DND-41 (cell line): ENCODE measurements around the gene GSKIP.

Source experiments
- ATAC-seq: fragments of 200-7000 bp; cut with Tn5 transposase; 3 replicates; pipeline ENCODE4 v1.9.1; 2021; ENCODE audit warnings: low read depth; ENCODE audit not compliant: insufficient read depth
- DNase-seq: peaks from one replicate; pipeline ENCODE4 v3.0.0-alpha.2; 2020
- H2AFZ ChIP-seq: 2 replicates; pipeline ENCODE4 v1.6.0; 2012; ENCODE audit warnings: low read depth, low read length
- H3K27ac ChIP-seq: 2 replicates; pipeline ENCODE4 v1.5.1; 2012; ENCODE audit warnings: low read length, inconsistent platforms
- H3K27me3 ChIP-seq: fragments of 200-600 bp; sonication (generic); 2 replicates; pipeline ENCODE4 v1.6.0; 2012; ENCODE audit warnings: low read length, mild to moderate bottlenecking, inconsistent platforms; ENCODE audit not compliant: insufficient read depth, poor library complexity
- H3K36me3 ChIP-seq: 2 replicates; pipeline ENCODE4 v1.5.1; 2012; ENCODE audit warnings: low read length, inconsistent platforms; ENCODE audit not compliant: insufficient read depth
- H3K4me1 ChIP-seq: 2 replicates; pipeline ENCODE4 v1.5.1; 2012; ENCODE audit warnings: mild to moderate bottlenecking, low read length; ENCODE audit not compliant: insufficient read depth
- H3K4me2 ChIP-seq: 2 replicates; pipeline ENCODE4 v1.6.0; 2012; ENCODE audit warnings: mild to moderate bottlenecking, moderate library complexity, low read length, inconsistent platforms; ENCODE audit not compliant: insufficient read depth
- H3K4me3 ChIP-seq, 2 experiments: fragments of 200-600 bp in 1 of 2; shearing (Covaris generic) in 1 of 2; 2 replicates each; pipeline ENCODE4 v1.5.1; 2012 to 2016; ENCODE audit warnings: inconsistent platforms in 2 of 2, low read length in 2 of 2, mild to moderate bottlenecking in 2 of 2, low read depth in 1 of 2, moderate library complexity in 1 of 2
- H3K79me2 ChIP-seq: 2 replicates; pipeline ENCODE4 v1.6.0; 2012; ENCODE audit warnings: low read length, inconsistent platforms; ENCODE audit not compliant: insufficient read depth
- H3K9ac ChIP-seq: 2 replicates; pipeline ENCODE4 v1.6.0; 2012; ENCODE audit warnings: low read depth, mild to moderate bottlenecking, inconsistent platforms, low read length, moderate library complexity
- H3K9me3 ChIP-seq: 2 replicates; pipeline ENCODE4 v1.5.1; 2012; ENCODE audit warnings: low read length, moderate library complexity, mild to moderate bottlenecking, inconsistent platforms; ENCODE audit not compliant: insufficient read depth, severe bottlenecking
- H4K20me1 ChIP-seq: 2 replicates; pipeline ENCODE4 v1.6.0; 2012; ENCODE audit warnings: low read length; ENCODE audit not compliant: insufficient read depth
- EZH2 ChIP-seq: IDR thresholded peaks from 3 replicates; pipeline ENCODE4 v1.6.1; 2012; ENCODE audit warnings: borderline replicate concordance, low read depth, mild to moderate bottlenecking, moderate library complexity, low read length, inconsistent platforms; ENCODE audit not compliant: severe bottlenecking
- TF ChIP-seq, protein P1 (sequence below): IDR thresholded peaks from 2 replicates; pipeline ENCODE4 v1.5.1; 2012; ENCODE audit warnings: borderline replicate concordance, low read length, moderate library complexity, mild to moderate bottlenecking; ENCODE audit not compliant: poor library complexity, severe bottlenecking; ENCODE audit errors: extremely low read depth

GSKIP gene

DNA sequence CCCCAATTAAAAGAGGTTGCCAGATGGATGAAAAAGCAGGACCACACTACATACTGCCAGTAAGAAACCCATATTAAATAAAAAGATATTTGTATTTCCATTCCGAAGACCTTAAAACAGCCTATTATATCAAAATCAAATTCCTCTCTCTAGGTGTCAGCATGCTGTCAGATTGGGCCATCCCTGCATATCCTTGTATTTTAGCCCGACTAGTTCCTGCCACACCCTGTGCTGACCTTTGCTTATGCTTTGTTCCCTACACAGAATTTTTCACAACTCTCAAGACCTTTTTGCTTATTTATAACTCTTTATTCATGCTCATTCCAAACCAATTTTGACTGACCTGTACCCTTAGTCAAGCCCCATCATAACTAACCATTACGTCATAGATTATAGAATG, 12.8 kb downstream of the GSKIP start:
- H3K79me2 ChIP-seq, result peaks cover 23% of the 10 kb centered on the region
- no peaks in the 10 kb centered on the region for H3K4me1 ChIP-seq
- H3K9ac ChIP-seq, result no peak overlapping the region
- no peaks in the 10 kb centered on the region for H3K9me3 ChIP-seq
- no peak overlapping the region for H2AFZ ChIP-seq
- H3K27me3 ChIP-seq, result no peaks in the 10 kb centered on the region
- H3K36me3 ChIP-seq, result no peaks in the 10 kb centered on the region
- H4K20me1 ChIP-seq, result peaks cover 4% of the 10 kb centered on the region; the same call in 1 of the 2 replicates
- H3K27ac ChIP-seq, result no peak overlapping the region
- ATAC-seq (no peak), DNase-seq (no peak)
- H3K4me3 ChIP-seq, result no peak overlapping the region
- TF ChIP-seq EZH2, result no peak
- TF ChIP-seq, protein P1, sequence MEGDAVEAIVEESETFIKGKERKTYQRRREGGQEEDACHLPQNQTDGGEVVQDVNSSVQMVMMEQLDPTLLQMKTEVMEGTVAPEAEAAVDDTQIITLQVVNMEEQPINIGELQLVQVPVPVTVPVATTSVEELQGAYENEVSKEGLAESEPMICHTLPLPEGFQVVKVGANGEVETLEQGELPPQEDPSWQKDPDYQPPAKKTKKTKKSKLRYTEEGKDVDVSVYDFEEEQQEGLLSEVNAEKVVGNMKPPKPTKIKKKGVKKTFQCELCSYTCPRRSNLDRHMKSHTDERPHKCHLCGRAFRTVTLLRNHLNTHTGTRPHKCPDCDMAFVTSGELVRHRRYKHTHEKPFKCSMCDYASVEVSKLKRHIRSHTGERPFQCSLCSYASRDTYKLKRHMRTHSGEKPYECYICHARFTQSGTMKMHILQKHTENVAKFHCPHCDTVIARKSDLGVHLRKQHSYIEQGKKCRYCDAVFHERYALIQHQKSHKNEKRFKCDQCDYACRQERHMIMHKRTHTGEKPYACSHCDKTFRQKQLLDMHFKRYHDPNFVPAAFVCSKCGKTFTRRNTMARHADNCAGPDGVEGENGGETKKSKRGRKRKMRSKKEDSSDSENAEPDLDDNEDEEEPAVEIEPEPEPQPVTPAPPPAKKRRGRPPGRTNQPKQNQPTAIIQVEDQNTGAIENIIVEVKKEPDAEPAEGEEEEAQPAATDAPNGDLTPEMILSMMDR, result no peak
- no peak overlapping the region for H3K4me2 ChIP-seq

DNA sequence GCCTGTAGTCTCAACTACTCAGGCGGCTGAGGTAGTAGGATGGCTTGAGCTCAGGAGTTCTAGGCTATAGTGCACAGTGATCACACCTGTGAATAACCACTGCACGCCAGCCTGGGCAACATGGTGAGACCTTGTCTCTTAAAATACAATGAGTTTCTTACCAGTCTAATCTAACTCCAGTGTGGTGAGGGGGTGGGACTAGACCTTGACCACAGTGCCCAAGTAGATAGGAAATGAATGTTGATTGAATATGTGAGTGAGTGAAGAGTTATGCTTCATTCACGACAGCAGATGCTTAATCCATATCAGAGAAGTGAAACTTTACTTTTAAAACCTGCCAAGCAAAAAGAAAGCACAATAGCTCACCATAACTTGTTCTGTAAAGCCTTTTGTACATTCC, 17.4 kb downstream of the GSKIP start:
- Histone ChIP-seq H4K20me1 (no peaks in the 10 kb centered on the region; the same call in 1 of the 2 replicates), H3K4me3 (no peak overlapping the region), H3K4me2 (no peak overlapping the region), H3K27ac (no peak overlapping the region), H3K36me3 (peaks cover 31% of the 10 kb centered on the region), H3K4me1 (no peaks in the 10 kb centered on the region), H2AFZ (no peak overlapping the region), H3K27me3 (no peaks in the 10 kb centered on the region), H3K9ac (no peak overlapping the region), H3K79me2 (peaks cover 8% of the 10 kb centered on the region; the same call in 1 of the 2 replicates), H3K9me3 (no peaks in the 10 kb centered on the region)
- DNase-seq, result no peak
- no peak for ATAC-seq
- TF ChIP-seq, protein P1, result no peak
- no peak for TF ChIP-seq EZH2

DNA sequence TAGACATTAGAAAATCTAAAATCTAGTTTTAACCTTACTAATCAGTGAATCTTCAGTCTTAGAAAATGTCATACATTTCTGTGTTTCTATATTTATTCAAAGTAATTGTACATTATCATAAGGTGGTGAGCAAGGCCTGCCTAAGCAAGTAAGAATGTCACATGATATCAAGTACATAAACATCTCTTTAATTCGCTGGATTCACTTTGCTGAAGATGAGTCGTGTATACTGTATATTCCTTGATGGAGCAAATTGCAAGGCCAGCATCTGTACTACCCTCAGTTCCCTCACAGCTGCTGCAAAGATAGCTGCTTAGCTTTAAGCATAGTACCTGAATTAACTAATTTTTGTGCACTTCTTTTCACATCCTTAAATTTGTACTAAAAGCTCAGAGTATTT, 20.1 kb downstream of the GSKIP start:
- Histone ChIP-seq H3K27me3 (no peaks in the 10 kb centered on the region), H3K27ac (no peak overlapping the region), H3K4me3 (no peak overlapping the region), H4K20me1 (no peaks in the 10 kb centered on the region; the same call in 1 of the 2 replicates), H3K4me2 (no peak overlapping the region), H3K9ac (no peak overlapping the region), H2AFZ (no peak overlapping the region), H3K79me2 (peaks cover 5% of the 10 kb centered on the region; the same call in 1 of the 2 replicates), H3K4me1 (no peaks in the 10 kb centered on the region), H3K36me3 (peaks cover 34% of the 10 kb centered on the region), H3K9me3 (no peaks in the 10 kb centered on the region)
- DNase-seq (no peak), ATAC-seq (no peak)
- TF ChIP-seq, protein P1, result no peak
- no peak for TF ChIP-seq EZH2

DNA sequence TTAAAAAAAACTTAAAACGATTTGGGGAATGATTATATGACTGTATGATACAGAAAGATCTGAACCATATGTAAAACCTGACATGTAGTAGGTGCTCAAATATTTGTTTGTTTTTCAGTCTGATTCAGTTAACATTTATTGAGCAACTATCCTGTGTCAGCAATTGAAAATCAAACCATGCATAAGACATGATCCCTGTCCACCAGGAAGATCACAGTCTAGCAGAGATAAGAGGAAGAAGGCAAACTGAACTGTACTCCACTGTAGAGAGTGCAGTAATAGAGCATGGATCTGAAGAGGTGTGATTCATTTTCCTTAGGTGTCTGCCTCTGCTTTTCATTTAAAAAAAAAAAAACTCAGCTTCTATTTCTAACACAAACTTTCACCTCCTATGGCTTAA, 20.7 kb downstream of the GSKIP start:
- no peak overlapping the region for H3K9ac ChIP-seq
- H3K9me3 ChIP-seq, result no peaks in the 10 kb centered on the region
- H3K4me1 ChIP-seq, result no peaks in the 10 kb centered on the region
- no peak overlapping the region for H2AFZ ChIP-seq
- DNase-seq, result no peak
- TF ChIP-seq EZH2, result no peak
- TF ChIP-seq, protein P1, result no peak
- no peak overlapping the region for H3K27ac ChIP-seq
- no peaks in the 10 kb centered on the region for H4K20me1 ChIP-seq
- H3K27me3 ChIP-seq, result no peaks in the 10 kb centered on the region
- H3K4me2 ChIP-seq, result no peak overlapping the region
- no peak overlapping the region for H3K4me3 ChIP-seq
- ATAC-seq, result no peak
- H3K79me2 ChIP-seq, result no peaks in the 10 kb centered on the region
- peaks cover 34% of the 10 kb centered on the region for H3K36me3 ChIP-seq
